Measurements from ENCODE around the gene USPL1. TPM values are rescaled to one million over a fixed set of nuclear protein-coding genes. Genes with fewer than 3 reads are reported as not detected.

Gene USPL1
- 8.9 and 10.7 TPM in 2 replicates for total RNA-seq (2021)
- percentile 85 among the genes with signal in this experiment for Bru-seq, nascent RNA
- BruChase-seq, experiment 1, labeled RNA remaining after a 2-hour chase, result percentile 82 among the genes with signal in this experiment
- BruChase-seq, experiment 2, labeled RNA remaining after a 6-hour chase, result percentile 60 among the genes with signal in this experiment
- long read RNA-seq, transcript USPL1-201 (9 exons, 3,814 nt), result major isoform, 5 of 12 reads
- long read RNA-seq, partial matches to known transcripts, result 4 of 12 reads
- long read RNA-seq, other reads (novel, unspliced or antisense), result 3 of 12 reads

GRCh38 chr13:30617315-30618185 is at the start of gene USPL1:
Gene USPL1 (plus strand): TSS chr13:30617920. CDS start chr13:30621141, 3,221 bp downstream.
- DNase-seq, result peak; percentile 93 to 95
- peaks cover 10% of the 10 kb centered on the region for H3F3A ChIP-seq (ENCODE audit: insufficient read depth, low read depth)
- no peaks in the 10 kb centered on the region for H3K27me3 ChIP-seq (ENCODE audit: insufficient read depth, low read depth)
- peak within 1 kb of the TSS; percentile 100 for H2AFZ ChIP-seq
- ChIA-PET CTCF (no interaction called here), POLR2A (ENCODE audit: unreplicated experiment) (interaction anchor here (0.6 kb wide), 2 partner anchors 8 to 179 kb away, joined by 4 to 33 read pairs; no protein-coding TSS in a partner anchor)
- no peaks in the 10 kb centered on the region for H3K9me2 ChIP-seq (ENCODE audit: insufficient read depth)
- no TSS peak for BruUV-seq (replicated peaks)
- H3K79me2 ChIP-seq (ENCODE audit: low read depth), result peaks cover 71% of the 10 kb centered on the region
- peaks cover 33% of the 10 kb centered on the region for H3K4me1 ChIP-seq (replicated peaks; ENCODE audit: insufficient read depth)
- peaks cover 9% of the 10 kb centered on the region for H3K36me3 ChIP-seq (ENCODE audit: low read depth)
- H4K20me1 ChIP-seq (ENCODE audit: insufficient read depth), result no peaks in the 10 kb centered on the region; the same call in 1 of the 2 replicates
- intact Hi-C loops (cut with micrococcal nuclease; ENCODE audit: unreplicated experiment), result loop anchor here (1.0 to 5.0 kb wide), 4 partner anchors 151 to 430 kb away; partner anchors contain the start of gene UBE2L5
- TF ChIP-seq EZH2 (IDR thresholded peaks at IDR 0.05; ENCODE audit: low read depth) (no peak), CTCF (conservative IDR thresholded peaks at IDR 0.05) (no peak)
- H3K4me2 ChIP-seq, result peak within 1 kb of the TSS; percentile 100
- no peaks in the 10 kb centered on the region for H3K9me3 ChIP-seq (ENCODE audit: insufficient read depth, low read depth)
- peak within 1 kb of the TSS; percentile 98 for H3K27ac ChIP-seq
- peak within 1 kb of the TSS; percentile 99 for H3K4me3 ChIP-seq

- DNase-seq, result peak; percentile 40 to 85
- intact Hi-C loops (cut with micrococcal nuclease; ENCODE audit: unreplicated experiment), result loop anchor here (2.0 to 10.0 kb wide), 3 partner anchors 103 to 435 kb away; no protein-coding TSS in a partner anchor
- Histone ChIP-seq H2AFZ (no peak overlapping the region), H3K4me2 (peak overlapping the region; percentile 32), H3F3A (ENCODE audit: insufficient read depth, low read depth) (peaks cover 5% of the 10 kb centered on the region; the same call in 1 of the 2 replicates), H3K27ac (peak overlapping the region; percentile 28), H3K36me3 (ENCODE audit: low read depth) (no peaks in the 10 kb centered on the region), H3K27me3 (ENCODE audit: insufficient read depth, low read depth) (no peaks in the 10 kb centered on the region), H4K20me1 (ENCODE audit: insufficient read depth) (no peaks in the 10 kb centered on the region), H3K79me2 (ENCODE audit: low read depth) (no peaks in the 10 kb centered on the region), H3K9me2 (ENCODE audit: insufficient read depth) (no peaks in the 10 kb centered on the region), H3K4me1 (replicated peaks; ENCODE audit: insufficient read depth) (peaks cover 18% of the 10 kb centered on the region), H3K9me3 (ENCODE audit: insufficient read depth, low read depth) (no peaks in the 10 kb centered on the region), H3K4me3 (no peak overlapping the region)
- CTCF ChIA-PET, result no interaction called here
- no peak for TF ChIP-seq CTCF (conservative IDR thresholded peaks at IDR 0.05)
- POLR2A ChIA-PET (ENCODE audit: unreplicated experiment), result no interaction called here
- no TSS peak for BruUV-seq (replicated peaks)
Measured at GRCh38 chr13:30569901-30570576, 47.7 kb upstream of the USPL1 start.

GRCh38 chr13:30570691-30571090 is 47.0 kb upstream of the USPL1 start:
- H3K9me3 ChIP-seq (ENCODE audit: insufficient read depth, low read depth), result no peaks in the 10 kb centered on the region
- H3K4me1 ChIP-seq (replicated peaks; ENCODE audit: insufficient read depth), result peaks cover 18% of the 10 kb centered on the region
- H4K20me1 ChIP-seq (ENCODE audit: insufficient read depth), result no peaks in the 10 kb centered on the region
- peaks cover 5% of the 10 kb centered on the region; the same call in 1 of the 2 replicates for H3F3A ChIP-seq (ENCODE audit: insufficient read depth, low read depth)
- H3K36me3 ChIP-seq (ENCODE audit: low read depth), result no peaks in the 10 kb centered on the region
- intact Hi-C loops (cut with micrococcal nuclease; ENCODE audit: unreplicated experiment), result loop anchor here (2.0 to 10.0 kb wide), 3 partner anchors 104 to 436 kb away; no protein-coding TSS in a partner anchor
- no peak for TF ChIP-seq CTCF (conservative IDR thresholded peaks at IDR 0.05)
- no peak for TF ChIP-seq EZH2 (IDR thresholded peaks at IDR 0.05; ENCODE audit: low read depth)
- no peak for DNase-seq
- no peaks in the 10 kb centered on the region for H3K9me2 ChIP-seq (ENCODE audit: insufficient read depth)
- POLR2A ChIA-PET (ENCODE audit: unreplicated experiment), result no interaction called here
- no peaks in the 10 kb centered on the region for H3K27me3 ChIP-seq (ENCODE audit: insufficient read depth, low read depth)
- CTCF ChIA-PET, result no interaction called here
- H3K4me3 ChIP-seq, result no peak overlapping the region
- no TSS peak for BruUV-seq (replicated peaks)
- no peak overlapping the region for H3K27ac ChIP-seq
- H2AFZ ChIP-seq, result no peak overlapping the region
- H3K79me2 ChIP-seq (ENCODE audit: low read depth), result no peaks in the 10 kb centered on the region
- H3K4me2 ChIP-seq, result no peak overlapping the region
